Measurements from ENCODE around the gene BMAL2.

BMAL2 gene

GRCh38 chr12:27332714-27333402 is at the start of gene BMAL2:
TSS of gene BMAL2 (plus strand) at chr12:27332836. CDS start at chr12:27333073, 237 bp downstream.
- DNase-seq (ENCODE audit: low read depth in 2 of 2) = no peak

GRCh38 chr12:27284021-27284420 is 48.6 kb upstream of the BMAL2 start:
- no peak for DNase-seq (ENCODE audit: low read depth in 2 of 2)

- no peak for DNase-seq (ENCODE audit: low read depth in 2 of 2)
Measured at GRCh38 chr12:27284751-27285150, 47.9 kb upstream of the BMAL2 start.

- DNase-seq (ENCODE audit: low read depth in 2 of 2) = no peak
Measured at GRCh38 chr12:27285403-27285802, 47.2 kb upstream of the BMAL2 start.

- DNase-seq (ENCODE audit: low read depth in 2 of 2) = no peak
Measured at GRCh38 chr12:27289414-27289813, 43.2 kb upstream of the BMAL2 start.

GRCh38 chr12:27290501-27291168 is 42.0 kb upstream of the BMAL2 start:
- no peak for DNase-seq (ENCODE audit: low read depth in 2 of 2)

GRCh38 chr12:27291862-27292261 is 40.8 kb upstream of the BMAL2 start:
- DNase-seq (ENCODE audit: low read depth in 2 of 2) = no peak

GRCh38 chr12:27292718-27293117 is 39.9 kb upstream of the BMAL2 start:
- DNase-seq (ENCODE audit: low read depth in 2 of 2) = no peak

GRCh38 chr12:27293463-27293862 is 39.2 kb upstream of the BMAL2 start:
- no peak for DNase-seq (ENCODE audit: low read depth in 2 of 2)

GRCh38 chr12:27296674-27297073 is 36.0 kb upstream of the BMAL2 start:
- no peak for DNase-seq (ENCODE audit: low read depth in 2 of 2)

GRCh38 chr12:27297566-27297965 is 35.1 kb upstream of the BMAL2 start:
- no peak for DNase-seq (ENCODE audit: low read depth in 2 of 2)

- DNase-seq (ENCODE audit: low read depth in 2 of 2) = no peak
Measured at GRCh38 chr12:27299102-27299501, 33.5 kb upstream of the BMAL2 start.

GRCh38 chr12:27300226-27300625 is 32.4 kb upstream of the BMAL2 start:
- DNase-seq (ENCODE audit: low read depth in 2 of 2) = no peak

GRCh38 chr12:27303139-27304111 is 29.2 kb upstream of the BMAL2 start:
- no peak for DNase-seq (ENCODE audit: low read depth in 2 of 2)

GRCh38 chr12:27304856-27305255 is 27.8 kb upstream of the BMAL2 start:
- DNase-seq (ENCODE audit: low read depth in 2 of 2) = no peak

GRCh38 chr12:27305673-27306456 is 26.8 kb upstream of the BMAL2 start:
- no peak for DNase-seq (ENCODE audit: low read depth in 2 of 2)

GRCh38 chr12:27309293-27309994 is 23.2 kb upstream of the BMAL2 start:
- DNase-seq (ENCODE audit: low read depth in 2 of 2) = no peak

GRCh38 chr12:27309995-27310315 is 22.7 kb upstream of the BMAL2 start:
- no peak for DNase-seq (ENCODE audit: low read depth in 2 of 2)

- DNase-seq (ENCODE audit: low read depth in 2 of 2) = no peak
Measured at GRCh38 chr12:27316947-27317346, 15.7 kb upstream of the BMAL2 start.

- DNase-seq (ENCODE audit: low read depth in 2 of 2) = no peak
Measured at GRCh38 chr12:27319409-27319808, 13.2 kb upstream of the BMAL2 start.

- DNase-seq (ENCODE audit: low read depth in 2 of 2) = no peak
Measured at GRCh38 chr12:27319848-27320247, 12.8 kb upstream of the BMAL2 start.
